GM18520 (cell line): ENCODE results near the gene CCPG1.

Experiments
- ATAC-seq: cut with Tn5 transposase; IDR thresholded peaks from one replicate; pipeline ENCODE4 v1.9.1; 2021; ENCODE audit not compliant: unreplicated experiment

CCPG1 gene

DNA sequence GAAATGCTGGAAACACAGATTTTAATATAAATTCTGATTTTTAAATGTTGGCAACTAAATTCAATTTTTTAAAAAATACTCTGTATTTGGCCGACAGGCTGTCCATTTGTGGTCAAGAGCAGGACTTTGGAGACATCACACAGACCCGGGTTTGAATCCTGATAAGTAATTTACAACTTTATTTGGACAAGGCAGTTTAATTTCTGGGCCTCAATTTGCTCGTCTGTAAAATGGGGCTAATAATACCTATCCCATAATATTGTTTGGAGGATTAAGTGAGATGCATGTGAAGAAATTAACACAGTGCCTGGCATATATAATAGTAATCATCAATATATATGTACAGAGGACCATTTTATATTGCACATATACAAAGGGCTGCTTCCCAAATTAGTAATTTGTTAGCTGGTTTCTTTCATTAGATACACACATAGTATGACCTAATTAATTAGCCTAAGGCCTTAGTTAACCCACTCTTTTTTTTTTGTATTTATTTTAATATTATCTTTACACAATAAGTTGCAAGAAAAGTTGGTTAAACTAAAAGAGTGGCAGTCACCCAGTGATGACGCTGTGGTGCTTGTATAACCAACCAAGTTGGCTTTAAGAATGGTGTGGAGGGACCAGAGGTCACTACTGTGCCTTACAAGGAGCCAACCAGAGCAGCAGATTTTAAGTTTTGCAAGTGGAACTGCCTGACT, 88.5 kb downstream of the CCPG1 start:
- ATAC-seq = peak; percentile 44

DNA sequence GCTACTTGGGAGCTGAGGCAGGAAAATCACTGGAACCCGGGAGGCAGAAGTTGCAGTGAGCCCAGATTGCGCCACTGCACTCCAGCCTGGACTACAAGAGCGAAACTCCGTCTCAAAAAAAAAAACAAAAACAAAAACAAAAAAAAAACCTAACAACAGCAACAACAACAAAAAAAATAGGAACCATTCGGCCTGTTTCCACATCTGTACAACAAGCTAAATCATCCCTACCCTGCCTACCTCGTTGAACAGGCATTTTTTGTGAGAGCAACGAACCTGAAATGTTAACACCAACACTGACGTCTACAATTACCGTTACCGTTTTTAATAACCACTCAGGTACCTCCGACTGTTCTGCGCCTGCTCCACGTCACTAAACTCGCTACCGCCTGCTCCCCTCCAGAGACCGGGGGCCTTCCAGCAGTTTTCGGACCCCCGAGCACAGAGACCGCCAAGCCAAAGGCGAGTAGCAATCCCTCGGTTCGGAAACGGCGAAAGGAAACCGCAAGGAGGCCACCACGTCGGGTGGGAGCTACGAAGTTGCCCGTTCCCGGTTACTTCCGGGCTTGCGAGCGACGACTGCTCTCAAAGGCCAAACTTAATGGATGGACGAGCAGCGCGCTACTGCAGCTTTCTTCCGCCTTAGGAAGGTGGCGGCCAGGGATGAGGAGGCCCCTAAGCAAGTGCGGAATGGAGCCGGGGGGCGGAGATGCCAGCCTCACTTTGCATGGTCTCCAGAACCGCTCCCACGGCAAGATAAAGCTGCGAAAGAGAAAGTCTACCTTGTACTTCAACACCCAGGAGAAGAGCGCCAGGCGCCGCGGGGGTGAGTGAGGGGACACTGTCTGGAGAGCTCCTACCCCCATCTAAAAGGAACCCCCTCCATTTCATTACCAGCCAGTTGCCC, 89.3 kb downstream of the CCPG1 start, which contains the start of the genes PIGB and PIGBOS1:
Gene PIGB (plus strand): TSS at position 635 of the 907 bp plus-strand sequence. CDS start 29 bp downstream, at position 664.
Gene PIGBOS1 (minus strand): TSS at position 536 of the 907 bp plus-strand sequence. CDS start 1,331 bp downstream, outside the sequence.
- peak; percentile 79 for ATAC-seq
